K562 (cell line): ENCODE results near the gene ZNF385C. TPM values are rescaled to one million over a fixed set of nuclear protein-coding genes. Genes with fewer than 3 reads are reported as not detected.
A peak's percentile ranks its signal among the peaks of the same experiment; 100 is the strongest.

Source experiments
- C11orf30 ChIP-seq: fragments of 450-650 bp; IDR thresholded peaks from 2 replicates; pipeline ENCODE4 v1.6.1; 2016; ENCODE audit warnings: low read depth, mild to moderate bottlenecking
- ELF1 ChIP-seq: fragments of 200-800 bp; sonication (Bioruptor generic); IDR thresholded peaks from 2 replicates; pipeline ENCODE4 v1.6.1; 2016; ENCODE audit warnings: missing genetic modification characterization, missing compliant biosample characterization
- KLF16 ChIP-seq: IDR thresholded peaks from 2 replicates; pipeline ENCODE4 v1.6.1; 2016; ENCODE audit warnings: antibody characterized with exemption
- KLF6 ChIP-seq: fragments of 250-450 bp; sonication (Bioruptor Pico); IDR thresholded peaks from 2 replicates; pipeline ENCODE4 v1.4.0; 2020; ENCODE audit warnings: mild to moderate bottlenecking, moderate library complexity, borderline replicate concordance
- MEF2D ChIP-seq: conservative IDR thresholded peaks from 2 replicates; pipeline ENCODE4 v1.6.1; 2016; ENCODE audit warnings: low read depth, missing genetic modification characterization, missing compliant biosample characterization
- MXI1 ChIP-seq: IDR thresholded peaks from 2 replicates; pipeline ENCODE4 v1.6.1; 2011; ENCODE audit warnings: low read depth, mild to moderate bottlenecking, improper control_type of control experiment, low read length
- PHF8 ChIP-seq: fragments of 200-600 bp; sonication (generic); IDR thresholded peaks from 2 replicates; pipeline ENCODE4 v1.6.1; 2012; ENCODE audit warnings: mixed run types, mild to moderate bottlenecking, inconsistent platforms, low read length, moderate library complexity, borderline replicate concordance
- RBFOX2 ChIP-seq: fragments of 200-400 bp; formaldehyde crosslinking; IDR thresholded peaks from 2 replicates; pipeline ENCODE4 v1.6.1; 2017; ENCODE audit warnings: low read depth, mild to moderate bottlenecking, low read length, moderate library complexity
- SAFB2 ChIP-seq: fragments of 200-400 bp; formaldehyde crosslinking; IDR thresholded peaks from 2 replicates; pipeline ENCODE4 v1.6.1; 2018; ENCODE audit warnings: borderline replicate concordance, low read length, low read depth, moderate library complexity; ENCODE audit not compliant: severe bottlenecking
- SREBF2 ChIP-seq: sonication (generic); formaldehyde crosslinking; IDR thresholded peaks from 2 replicates; pipeline ENCODE4 v1.4.0; 2020; ENCODE audit warnings: mild to moderate bottlenecking, missing genetic modification reagents
- TBP ChIP-seq: optimal IDR thresholded peaks from 2 replicates; pipeline ENCODE3; 2011; ENCODE audit warnings: low read depth, low read length, improper control_type of control experiment
- ZNF12 ChIP-seq: sonication (generic); formaldehyde crosslinking; IDR thresholded peaks from 2 replicates; pipeline ENCODE4 v1.4.0; 2020; ENCODE audit warnings: mild to moderate bottlenecking, missing genetic modification reagents
- ZNF384 ChIP-seq: IDR thresholded peaks from 2 replicates; pipeline ENCODE4 v1.6.1; 2012; ENCODE audit warnings: low read depth, low read length, improper control_type of control experiment
- ZNF445 ChIP-seq: fragments of 250-450 bp; sonication (Bioruptor Pico); IDR thresholded peaks from 2 replicates; pipeline ENCODE4 v1.4.0; 2020; ENCODE audit warnings: low read depth, mild to moderate bottlenecking, moderate library complexity
- polyA plus RNA-seq, 8 experiments: library from polyadenylated mRNA; depleted of rRNA in 4 of 8; stranded (reverse) in 5 of 8; unstranded in 3 of 8; fragments of >200 nt; fragmentation: Nextera tagmentation in 2 of 8; fragmentation: Illumina TruSeq in 1 of 8; extraction: Ambion mirVana in 2 of 8; extraction: Trizol in 1 of 8; gene quantifications; 2 replicates each; pipeline versions ENCODE4 v1.2.1 to v1.2.3, GENCODE V29; 2011 to 2014; ENCODE audit warnings: inconsistent platforms in 1 of 8, missing spikeins in 1 of 8
- total RNA-seq, 7 experiments: library from RNA; depleted of rRNA in 6 of 7; stranded (reverse); fragments of >200 nt in 6 of 7; fragmentation: Illumina TruSeq in 2 of 7; extraction: Trizol in 2 of 7; gene quantifications; 2 replicates each; pipeline versions ENCODE4 v1.2.1 to v1.2.3, GENCODE V29; 2011 to 2021; ENCODE audit warnings: low replicate concordance in 1 of 7
- TF ChIP-seq, protein P1 (sequence below): fragments of 450-650 bp; formaldehyde crosslinking; IDR thresholded peaks from 2 replicates; pipeline ENCODE4 v1.4.0; 2022; ENCODE audit warnings: missing genetic modification characterization
- TF ChIP-seq, protein P2 (sequence below): fragments of 450-650 bp; IDR thresholded peaks from 2 replicates; pipeline ENCODE4 v1.6.1; 2016; ENCODE audit warnings: mild to moderate bottlenecking
- TF ChIP-seq, protein P3 (sequence below): fragments of 200-800 bp; sonication (Bioruptor generic); IDR thresholded peaks from 2 replicates; pipeline ENCODE4 v1.6.1; 2017; ENCODE audit warnings: missing genetic modification characterization, missing compliant biosample characterization
- TF ChIP-seq, protein P4 (sequence below), 2 experiments: fragments of 450-650 bp; IDR thresholded peaks; 2 replicates each; pipeline ENCODE4 v1.6.1; 2018; ENCODE audit warnings: mild to moderate bottlenecking in 2 of 2, low read depth in 1 of 2; ENCODE audit not compliant: partially characterized antibody in 2 of 2

ZNF385C gene
- total and polyA plus RNA-seq, 9 of the 15 experiments (the other 6 are each of a cell fraction or from before 2014, with no cell fraction given) = 0.03 to 0.35 (median 0.18) TPM; not detected in 1

DNA sequence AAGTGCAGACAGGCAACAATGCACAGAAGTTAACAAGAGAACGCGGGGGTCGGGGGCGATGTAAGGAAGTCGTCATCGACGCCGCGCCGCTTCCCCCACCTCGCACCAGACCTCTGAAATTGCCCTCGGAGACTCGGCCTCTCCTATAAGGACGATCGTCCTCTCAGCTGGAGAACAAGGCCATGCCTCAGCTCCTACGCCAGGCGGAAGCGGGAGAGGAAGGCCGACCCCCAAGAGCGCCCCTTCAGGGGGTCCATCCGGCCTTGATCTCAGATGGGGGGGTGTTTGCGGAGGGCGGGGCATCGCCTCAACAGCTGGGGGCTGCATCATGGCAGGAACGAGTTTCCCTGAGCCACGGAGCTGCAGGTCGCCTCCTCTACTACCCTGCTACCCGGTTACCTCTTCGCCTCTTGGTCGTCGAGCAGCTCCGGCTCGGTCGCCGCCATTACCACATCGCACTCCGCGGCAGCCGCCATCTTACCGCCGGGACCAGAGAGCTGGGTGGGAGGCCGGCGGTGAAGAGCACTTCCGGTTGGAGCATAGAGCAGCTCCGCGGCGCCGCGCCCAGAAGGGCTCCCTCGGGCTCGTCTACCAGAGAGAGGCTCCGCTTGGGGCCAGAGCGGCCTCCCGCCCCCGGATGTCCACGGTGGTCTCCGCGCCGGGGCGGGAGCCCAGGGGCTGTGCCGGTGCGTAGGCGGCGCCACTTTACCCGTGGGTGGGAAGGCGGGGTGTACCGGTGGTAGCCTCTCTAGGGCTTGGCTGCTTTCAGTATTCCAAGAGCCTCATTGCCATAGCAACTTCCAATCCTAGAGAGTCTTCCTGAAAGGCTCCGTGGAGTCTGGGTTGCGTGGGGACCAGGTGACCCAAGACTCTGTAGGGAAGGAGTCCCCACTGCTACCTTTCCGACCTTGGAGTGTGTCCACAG lies 81.1 kb downstream of the ZNF385C start, which contains the start of gene DNAJC7 (continued):
- TF ChIP-seq, protein P1, sequence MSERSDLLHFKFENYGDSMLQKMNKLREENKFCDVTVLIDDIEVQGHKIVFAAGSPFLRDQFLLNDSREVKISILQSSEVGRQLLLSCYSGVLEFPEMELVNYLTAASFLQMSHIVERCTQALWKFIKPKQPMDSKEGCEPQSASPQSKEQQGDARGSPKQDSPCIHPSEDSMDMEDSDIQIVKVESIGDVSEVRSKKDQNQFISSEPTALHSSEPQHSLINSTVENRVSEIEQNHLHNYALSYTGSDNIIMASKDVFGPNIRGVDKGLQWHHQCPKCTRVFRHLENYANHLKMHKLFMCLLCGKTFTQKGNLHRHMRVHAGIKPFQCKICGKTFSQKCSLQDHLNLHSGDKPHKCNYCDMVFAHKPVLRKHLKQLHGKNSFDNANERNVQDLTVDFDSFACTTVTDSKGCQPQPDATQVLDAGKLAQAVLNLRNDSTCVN = no peak
- TF ChIP-seq SREBF2 (CRISPR knock-in tag) (peak; percentile 78; the same call in 1 of the 2 replicates), PHF8 (peak; percentile 86), KLF6 (CRISPR knock-in tag) (no peak), C11orf30 (peak; percentile 75), MXI1 (peak; percentile 7; the same call in 1 of the 2 replicates), TBP (peak; percentile 95), ZNF445 (CRISPR knock-in tag) (no peak), ZNF12 (CRISPR knock-in tag) (no peak), ELF1 (tag) (peak; percentile 93), KLF16 (no peak), ZNF384 (no peak), RBFOX2 (peak; percentile 98), SAFB2 (no peak), MEF2D (tag) (0 out of 2 replicates have a peak, but pooled peaks have one; percentile 15)
- TF ChIP-seq, protein P2, sequence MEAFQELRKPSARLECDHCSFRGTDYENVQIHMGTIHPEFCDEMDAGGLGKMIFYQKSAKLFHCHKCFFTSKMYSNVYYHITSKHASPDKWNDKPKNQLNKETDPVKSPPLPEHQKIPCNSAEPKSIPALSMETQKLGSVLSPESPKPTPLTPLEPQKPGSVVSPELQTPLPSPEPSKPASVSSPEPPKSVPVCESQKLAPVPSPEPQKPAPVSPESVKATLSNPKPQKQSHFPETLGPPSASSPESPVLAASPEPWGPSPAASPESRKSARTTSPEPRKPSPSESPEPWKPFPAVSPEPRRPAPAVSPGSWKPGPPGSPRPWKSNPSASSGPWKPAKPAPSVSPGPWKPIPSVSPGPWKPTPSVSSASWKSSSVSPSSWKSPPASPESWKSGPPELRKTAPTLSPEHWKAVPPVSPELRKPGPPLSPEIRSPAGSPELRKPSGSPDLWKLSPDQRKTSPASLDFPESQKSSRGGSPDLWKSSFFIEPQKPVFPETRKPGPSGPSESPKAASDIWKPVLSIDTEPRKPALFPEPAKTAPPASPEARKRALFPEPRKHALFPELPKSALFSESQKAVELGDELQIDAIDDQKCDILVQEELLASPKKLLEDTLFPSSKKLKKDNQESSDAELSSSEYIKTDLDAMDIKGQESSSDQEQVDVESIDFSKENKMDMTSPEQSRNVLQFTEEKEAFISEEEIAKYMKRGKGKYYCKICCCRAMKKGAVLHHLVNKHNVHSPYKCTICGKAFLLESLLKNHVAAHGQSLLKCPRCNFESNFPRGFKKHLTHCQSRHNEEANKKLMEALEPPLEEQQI = no peak
- TF ChIP-seq, protein P3, sequence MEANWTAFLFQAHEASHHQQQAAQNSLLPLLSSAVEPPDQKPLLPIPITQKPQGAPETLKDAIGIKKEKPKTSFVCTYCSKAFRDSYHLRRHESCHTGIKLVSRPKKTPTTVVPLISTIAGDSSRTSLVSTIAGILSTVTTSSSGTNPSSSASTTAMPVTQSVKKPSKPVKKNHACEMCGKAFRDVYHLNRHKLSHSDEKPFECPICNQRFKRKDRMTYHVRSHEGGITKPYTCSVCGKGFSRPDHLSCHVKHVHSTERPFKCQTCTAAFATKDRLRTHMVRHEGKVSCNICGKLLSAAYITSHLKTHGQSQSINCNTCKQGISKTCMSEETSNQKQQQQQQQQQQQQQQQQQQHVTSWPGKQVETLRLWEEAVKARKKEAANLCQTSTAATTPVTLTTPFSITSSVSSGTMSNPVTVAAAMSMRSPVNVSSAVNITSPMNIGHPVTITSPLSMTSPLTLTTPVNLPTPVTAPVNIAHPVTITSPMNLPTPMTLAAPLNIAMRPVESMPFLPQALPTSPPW (CRISPR knock-in tag) = peak; percentile 55; the same call in 1 of the 2 replicates
- TF ChIP-seq, protein P4, sequence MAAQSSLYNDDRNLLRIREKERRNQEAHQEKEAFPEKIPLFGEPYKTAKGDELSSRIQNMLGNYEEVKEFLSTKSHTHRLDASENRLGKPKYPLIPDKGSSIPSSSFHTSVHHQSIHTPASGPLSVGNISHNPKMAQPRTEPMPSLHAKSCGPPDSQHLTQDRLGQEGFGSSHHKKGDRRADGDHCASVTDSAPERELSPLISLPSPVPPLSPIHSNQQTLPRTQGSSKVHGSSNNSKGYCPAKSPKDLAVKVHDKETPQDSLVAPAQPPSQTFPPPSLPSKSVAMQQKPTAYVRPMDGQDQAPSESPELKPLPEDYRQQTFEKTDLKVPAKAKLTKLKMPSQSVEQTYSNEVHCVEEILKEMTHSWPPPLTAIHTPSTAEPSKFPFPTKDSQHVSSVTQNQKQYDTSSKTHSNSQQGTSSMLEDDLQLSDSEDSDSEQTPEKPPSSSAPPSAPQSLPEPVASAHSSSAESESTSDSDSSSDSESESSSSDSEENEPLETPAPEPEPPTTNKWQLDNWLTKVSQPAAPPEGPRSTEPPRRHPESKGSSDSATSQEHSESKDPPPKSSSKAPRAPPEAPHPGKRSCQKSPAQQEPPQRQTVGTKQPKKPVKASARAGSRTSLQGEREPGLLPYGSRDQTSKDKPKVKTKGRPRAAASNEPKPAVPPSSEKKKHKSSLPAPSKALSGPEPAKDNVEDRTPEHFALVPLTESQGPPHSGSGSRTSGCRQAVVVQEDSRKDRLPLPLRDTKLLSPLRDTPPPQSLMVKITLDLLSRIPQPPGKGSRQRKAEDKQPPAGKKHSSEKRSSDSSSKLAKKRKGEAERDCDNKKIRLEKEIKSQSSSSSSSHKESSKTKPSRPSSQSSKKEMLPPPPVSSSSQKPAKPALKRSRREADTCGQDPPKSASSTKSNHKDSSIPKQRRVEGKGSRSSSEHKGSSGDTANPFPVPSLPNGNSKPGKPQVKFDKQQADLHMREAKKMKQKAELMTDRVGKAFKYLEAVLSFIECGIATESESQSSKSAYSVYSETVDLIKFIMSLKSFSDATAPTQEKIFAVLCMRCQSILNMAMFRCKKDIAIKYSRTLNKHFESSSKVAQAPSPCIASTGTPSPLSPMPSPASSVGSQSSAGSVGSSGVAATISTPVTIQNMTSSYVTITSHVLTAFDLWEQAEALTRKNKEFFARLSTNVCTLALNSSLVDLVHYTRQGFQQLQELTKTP (IDR thresholded peaks at IDR 0.05; ENCODE audit: low read depth in 1 of 2, partially characterized antibody in 2 of 2) = peak in 1 of 2 experiments; percentile 20
